ENCODE results near the gene UTRN. TPM values are rescaled to one million over a fixed set of nuclear protein-coding genes. Genes with fewer than 3 reads are reported as not detected.

Gene UTRN
- total RNA-seq, 4 donors from 2014 or later = 86.8 to 336 (median 231) TPM

DNA sequence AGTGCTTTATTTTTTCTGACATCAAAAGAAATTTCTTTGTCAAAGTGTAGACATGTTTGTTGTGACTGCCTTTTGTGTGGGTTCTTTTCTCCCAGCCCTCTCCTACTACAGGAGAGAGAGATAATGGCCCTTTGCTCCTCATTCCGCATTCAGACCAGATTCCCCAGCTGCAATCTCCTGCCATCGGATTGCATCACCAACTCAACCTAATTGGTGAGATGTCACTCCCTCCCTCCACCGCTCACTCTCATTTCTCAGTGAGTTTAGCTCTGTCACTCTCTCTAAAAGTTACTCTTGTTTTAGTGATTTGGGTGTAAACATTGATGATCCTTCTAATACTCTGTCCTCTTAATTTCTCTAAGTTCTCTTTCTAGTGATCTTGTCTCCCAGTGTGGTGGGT is 22.7 kb downstream of the UTRN start:
- no peak for DNase-seq
- Histone ChIP-seq H3K36me3 (no peaks in the 10 kb centered on the region), H3K4me3 (no peak overlapping the region), H3K9me3 (no peaks in the 10 kb centered on the region), H3K4me1 (no peaks in the 10 kb centered on the region), H3K27me3 (no peaks in the 10 kb centered on the region), H3K27ac (no peak overlapping the region)
- TF ChIP-seq, protein P1, sequence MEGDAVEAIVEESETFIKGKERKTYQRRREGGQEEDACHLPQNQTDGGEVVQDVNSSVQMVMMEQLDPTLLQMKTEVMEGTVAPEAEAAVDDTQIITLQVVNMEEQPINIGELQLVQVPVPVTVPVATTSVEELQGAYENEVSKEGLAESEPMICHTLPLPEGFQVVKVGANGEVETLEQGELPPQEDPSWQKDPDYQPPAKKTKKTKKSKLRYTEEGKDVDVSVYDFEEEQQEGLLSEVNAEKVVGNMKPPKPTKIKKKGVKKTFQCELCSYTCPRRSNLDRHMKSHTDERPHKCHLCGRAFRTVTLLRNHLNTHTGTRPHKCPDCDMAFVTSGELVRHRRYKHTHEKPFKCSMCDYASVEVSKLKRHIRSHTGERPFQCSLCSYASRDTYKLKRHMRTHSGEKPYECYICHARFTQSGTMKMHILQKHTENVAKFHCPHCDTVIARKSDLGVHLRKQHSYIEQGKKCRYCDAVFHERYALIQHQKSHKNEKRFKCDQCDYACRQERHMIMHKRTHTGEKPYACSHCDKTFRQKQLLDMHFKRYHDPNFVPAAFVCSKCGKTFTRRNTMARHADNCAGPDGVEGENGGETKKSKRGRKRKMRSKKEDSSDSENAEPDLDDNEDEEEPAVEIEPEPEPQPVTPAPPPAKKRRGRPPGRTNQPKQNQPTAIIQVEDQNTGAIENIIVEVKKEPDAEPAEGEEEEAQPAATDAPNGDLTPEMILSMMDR (IDR thresholded peaks at IDR 0.05) = no peak
- TF ChIP-seq POLR2A (IDR thresholded peaks at IDR 0.05) = no peak
- intact Hi-C loops (cut with DNase I; ENCODE audit: low total_unique reads) = no loop called here

DNA sequence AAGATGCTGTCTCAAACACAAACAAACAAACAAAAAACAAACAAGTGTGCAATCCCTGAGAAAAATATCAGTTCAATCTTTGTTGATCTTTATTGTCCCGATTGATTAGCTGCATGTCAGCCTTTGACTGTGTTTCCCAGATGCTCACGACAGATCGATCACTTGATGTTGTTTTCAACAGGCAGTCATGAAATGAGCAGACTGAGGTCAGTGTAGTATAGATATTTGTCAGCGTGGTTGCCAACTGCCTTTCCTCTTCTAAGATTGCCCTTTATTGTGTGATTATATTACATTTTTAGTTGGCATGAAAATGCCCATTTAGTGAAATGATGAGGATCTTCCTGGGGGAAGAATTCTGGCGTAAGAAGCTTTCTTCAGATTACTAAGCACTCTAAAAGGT is 25.6 kb downstream of the UTRN start:
- Histone ChIP-seq H3K27ac (no peak overlapping the region), H3K27me3 (no peaks in the 10 kb centered on the region), H3K4me1 (peaks cover 0 to 13% of the 10 kb centered on the region in 2 donors), H3K36me3 (no peaks in the 10 kb centered on the region), H3K4me3 (no peak overlapping the region), H3K9me3 (no peaks in the 10 kb centered on the region)
- DNase-seq = no peak
- TF ChIP-seq POLR2A (IDR thresholded peaks at IDR 0.05) = no peak
- TF ChIP-seq, protein P1 (IDR thresholded peaks at IDR 0.05) = no peak
- intact Hi-C loops (cut with DNase I; ENCODE audit: low total_unique reads) = no loop called here

DNA sequence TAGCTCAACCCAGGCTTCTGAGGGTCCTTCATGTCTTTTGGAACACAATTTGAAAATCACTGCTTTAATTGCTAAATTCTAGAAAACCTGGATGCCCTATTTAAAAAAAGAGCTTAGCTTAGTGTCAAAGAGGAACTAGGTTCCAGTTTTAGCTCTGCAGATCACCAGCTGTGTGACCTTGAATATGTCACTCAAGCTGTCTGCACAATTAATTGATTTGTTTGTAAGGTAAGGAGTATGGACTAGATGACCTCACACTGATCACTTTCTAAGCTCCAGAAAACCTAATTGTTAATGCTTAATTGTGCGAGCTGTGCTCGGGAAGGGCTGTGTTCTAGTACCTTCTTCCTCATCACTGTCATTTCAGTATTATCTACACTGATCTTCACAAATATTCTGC is 26.2 kb downstream of the UTRN start:
- TF ChIP-seq, protein P1 (IDR thresholded peaks at IDR 0.05) = no peak
- TF ChIP-seq POLR2A (IDR thresholded peaks at IDR 0.05) = no peak
- Histone ChIP-seq H3K4me3 (no peak overlapping the region), H3K27ac (no peak overlapping the region), H3K27me3 (no peaks in the 10 kb centered on the region), H3K36me3 (no peaks in the 10 kb centered on the region), H3K9me3 (no peaks in the 10 kb centered on the region), H3K4me1 (peaks cover 0 to 13% of the 10 kb centered on the region in 2 donors)
- intact Hi-C loops (cut with DNase I; ENCODE audit: low total_unique reads) = no loop called here
- no peak for DNase-seq

DNA sequence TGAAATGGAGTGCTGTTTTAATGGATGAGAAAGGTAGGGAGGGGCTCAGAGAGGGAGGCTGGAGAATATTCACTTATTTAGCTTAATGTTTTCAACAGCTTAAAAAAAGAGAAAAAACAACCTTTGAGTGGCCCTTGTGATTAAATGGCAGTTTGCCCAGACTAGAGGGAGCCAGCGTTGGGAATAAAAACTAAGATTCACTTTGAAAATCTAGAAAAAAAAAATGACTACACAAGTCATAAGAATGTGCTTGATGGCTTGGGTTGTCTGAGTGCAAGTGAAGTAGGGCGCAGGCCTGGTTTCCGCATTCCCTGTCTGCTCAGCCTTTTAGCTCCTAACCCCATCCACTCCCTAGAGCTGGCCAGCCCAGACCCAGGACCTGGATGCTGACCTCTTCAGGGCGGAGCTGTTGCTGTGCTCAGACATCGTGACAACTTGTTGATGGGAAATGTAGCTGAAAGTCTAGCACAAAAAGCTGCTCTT is 28.9 kb downstream of the UTRN start:
- Histone ChIP-seq H3K4me3 (no peak overlapping the region), H3K27me3 (no peaks in the 10 kb centered on the region), H3K27ac (peak overlapping the region; percentile 57 to 71), H3K9me3 (no peaks in the 10 kb centered on the region), H3K4me1 (peaks cover 0 to 13% of the 10 kb centered on the region in 2 donors), H3K36me3 (no peaks in the 10 kb centered on the region)
- TF ChIP-seq POLR2A (IDR thresholded peaks at IDR 0.05) = no peak
- TF ChIP-seq, protein P1 (IDR thresholded peaks at IDR 0.05) = no peak
- peak; percentile 59 to 68 for DNase-seq
- intact Hi-C loops (cut with DNase I; ENCODE audit: low total_unique reads) = no loop called here

DNA sequence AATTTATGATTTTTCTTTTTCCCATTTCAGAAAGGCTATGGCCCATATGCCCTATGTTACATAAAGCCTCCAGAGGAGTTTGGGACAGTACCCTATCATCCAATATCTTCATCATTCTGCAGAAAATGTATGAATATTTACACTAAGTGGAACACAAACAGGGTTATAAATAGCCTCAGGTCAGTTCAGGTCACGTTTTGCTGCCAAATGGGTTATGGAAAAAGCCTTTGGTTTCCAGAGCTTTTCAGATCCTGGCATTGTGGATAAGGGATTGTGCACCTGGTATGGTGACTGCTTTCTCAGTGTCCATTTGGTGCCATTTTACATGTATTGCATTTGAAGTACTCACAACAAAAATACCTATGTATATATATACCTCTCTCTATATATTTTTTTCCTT is 29.4 kb downstream of the UTRN start:
- Histone ChIP-seq H3K36me3 (no peaks in the 10 kb centered on the region), H3K27me3 (no peaks in the 10 kb centered on the region), H3K4me3 (no peak overlapping the region), H3K9me3 (no peaks in the 10 kb centered on the region), H3K4me1 (peaks cover 0 to 13% of the 10 kb centered on the region in 2 donors), H3K27ac (peak overlapping the region; percentile 54 to 71)
- no peak for TF ChIP-seq POLR2A (IDR thresholded peaks at IDR 0.05)
- TF ChIP-seq, protein P1 (IDR thresholded peaks at IDR 0.05) = no peak
- DNase-seq = no peak
- intact Hi-C loops (cut with DNase I; ENCODE audit: low total_unique reads) = no loop called here
